Stimulated activated naive CD4-positive, alpha-beta T cell treated with Interleukin-2 at 50 U/mL for 16 hours (primary cell): ENCODE measurements around the gene RCE1.

ENCODE experiments used
- DNase-seq: peaks from one replicate; lab custom pipeline; 2025; lab: John Stamatoyannopoulos, UW

RCE1 gene

DNA sequence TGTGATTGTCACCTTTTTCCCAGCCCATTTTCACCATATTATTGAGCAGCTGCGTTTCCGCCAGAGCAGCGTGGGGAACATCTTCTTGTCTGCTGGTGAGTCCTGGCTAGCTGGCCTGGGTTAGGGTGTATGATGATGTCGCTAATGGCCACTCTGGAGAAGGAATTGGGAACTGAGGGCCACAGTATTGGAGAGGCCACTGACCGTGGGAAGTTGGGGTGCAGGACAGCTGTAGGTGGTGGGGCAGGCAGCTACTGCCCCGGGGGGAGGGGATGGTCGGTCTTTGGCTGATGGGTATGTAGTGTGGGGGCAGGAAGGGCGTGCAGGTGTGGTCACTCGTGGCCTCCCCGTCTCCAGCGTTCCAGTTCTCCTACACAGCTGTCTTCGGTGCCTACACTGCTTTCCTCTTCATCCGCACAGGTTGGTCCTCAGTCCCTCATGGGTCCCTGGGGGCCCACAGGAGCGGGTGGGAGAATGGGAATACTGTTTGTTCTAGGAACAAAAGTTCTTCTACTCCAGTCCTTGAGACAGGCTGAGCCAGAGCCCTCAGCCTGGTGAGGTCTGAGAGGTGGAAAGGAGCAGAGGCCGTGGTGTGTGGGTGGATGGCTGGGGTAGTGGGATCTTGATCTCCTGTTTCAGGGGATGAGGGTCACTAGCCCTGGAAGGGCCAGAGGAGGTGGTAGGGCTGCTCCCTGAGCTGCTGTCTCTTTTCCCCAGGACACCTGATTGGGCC is 2.1 kb downstream of the RCE1 start:
- DNase-seq = no peak

GRCh38 chr11:66845876-66846212 is 2.6 kb downstream of the RCE1 start:
- DNase-seq = no peak

DNA sequence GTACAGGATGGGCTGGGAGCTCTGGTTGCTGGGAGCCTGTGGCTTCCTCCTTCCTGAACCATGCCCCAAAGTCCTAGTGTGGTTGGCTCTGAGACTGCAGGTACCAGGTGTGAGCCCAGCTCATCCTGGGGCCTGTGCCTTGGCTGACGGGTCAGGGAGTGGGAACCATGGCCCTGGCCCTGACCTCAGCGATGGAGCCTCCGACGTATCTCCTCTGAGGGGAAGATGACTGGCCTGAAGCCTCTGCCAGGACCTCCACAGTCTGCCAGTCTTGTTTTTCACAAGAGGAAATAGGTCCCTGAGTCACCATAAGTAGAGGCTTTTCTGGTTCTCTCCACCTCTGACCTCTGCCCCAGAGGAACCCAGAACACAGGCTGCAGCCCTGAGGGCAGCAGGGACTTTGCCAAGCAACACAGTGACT is 3.4 kb downstream of the RCE1 start:
- DNase-seq = no peak

- no peak for DNase-seq
These were observed 4.4 kb downstream of the RCE1 start for GRCh38 chr11:66847461-66848232.

DNA sequence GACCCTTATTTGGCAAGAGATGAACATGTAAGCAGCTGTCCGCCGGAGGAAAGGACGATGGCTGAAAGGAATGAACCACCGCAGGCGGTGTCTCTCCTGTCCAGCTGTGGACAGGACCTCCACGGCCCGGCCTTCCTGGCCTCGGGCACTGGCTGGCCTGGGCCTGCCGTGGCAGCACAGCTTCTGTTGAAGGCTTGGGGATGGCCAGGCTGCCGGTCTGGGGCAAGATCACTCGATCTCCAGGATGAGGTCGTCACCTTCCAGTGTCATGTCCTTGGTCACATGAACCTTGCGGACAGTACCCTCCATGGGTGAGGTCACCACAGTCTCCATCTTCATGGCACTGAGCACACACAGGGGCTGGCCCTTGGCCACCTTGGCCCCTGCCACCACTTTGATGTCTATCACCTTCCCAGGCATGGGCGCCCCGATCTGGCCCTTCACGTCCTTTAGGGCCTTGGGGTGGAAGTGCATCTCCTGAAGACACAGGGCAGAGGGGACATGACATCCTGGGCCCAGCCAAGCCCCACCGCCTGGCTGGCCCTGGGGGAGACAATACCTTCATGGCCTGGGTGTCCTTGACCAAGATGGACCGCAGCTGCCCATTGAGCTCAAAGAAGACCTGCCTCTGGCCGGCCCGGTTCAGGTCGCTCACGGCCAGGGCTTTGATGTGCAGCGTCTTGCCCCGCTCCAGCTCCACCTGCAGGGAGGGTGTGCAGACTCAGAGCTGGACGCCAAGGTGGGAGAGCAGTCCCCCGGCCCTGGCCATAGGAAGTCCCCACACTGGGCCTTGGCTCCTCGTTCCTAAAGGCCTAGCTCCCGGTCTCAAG is 5.6 kb downstream of the RCE1 start:
- no peak for DNase-seq

DNA sequence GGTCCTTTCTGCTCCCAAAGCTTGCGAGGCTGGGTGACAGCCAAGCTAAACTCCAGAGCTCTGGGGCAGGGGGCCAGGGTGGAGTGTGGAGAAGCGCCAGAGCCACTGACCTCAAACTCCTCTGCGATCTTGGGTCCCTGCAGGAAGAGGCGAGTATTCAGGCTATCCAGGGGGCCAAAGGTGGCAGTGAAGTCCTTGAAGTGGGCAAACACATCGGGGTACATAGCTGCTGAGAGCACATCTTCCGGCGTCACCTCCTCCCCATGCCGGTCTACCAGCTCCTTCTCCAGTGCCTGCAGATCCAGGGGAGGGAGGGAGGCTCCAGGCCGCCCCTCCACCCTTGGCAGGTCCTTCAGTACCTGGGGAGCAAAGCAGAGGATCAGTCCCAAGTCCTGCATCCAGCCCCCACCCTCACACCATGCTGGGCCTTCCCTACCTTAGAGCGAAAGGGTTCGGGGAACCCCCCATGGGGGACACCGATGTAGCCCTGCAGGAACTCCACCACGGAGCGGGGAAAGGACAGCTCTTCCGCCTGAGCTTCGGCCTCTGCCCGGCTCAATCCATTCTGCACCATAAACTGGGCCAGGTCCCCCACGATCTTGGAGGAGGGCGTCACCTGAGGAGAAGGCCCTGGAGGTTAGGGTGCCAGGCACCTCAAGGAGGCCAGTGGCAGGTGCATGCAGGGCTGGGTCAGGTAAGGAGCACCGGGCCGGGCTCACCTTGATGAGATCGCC is 6.4 kb downstream of the RCE1 start:
- no peak for DNase-seq

GRCh38 chr11:66850235-66850587 is 7.0 kb downstream of the RCE1 start:
- DNase-seq = no peak

- no peak for DNase-seq
These were observed 7.5 kb downstream of the RCE1 start for GRCh38 chr11:66850588-66851238.

GRCh38 chr11:66851239-66851596 is 8.0 kb downstream of the RCE1 start:
- no peak for DNase-seq

DNA sequence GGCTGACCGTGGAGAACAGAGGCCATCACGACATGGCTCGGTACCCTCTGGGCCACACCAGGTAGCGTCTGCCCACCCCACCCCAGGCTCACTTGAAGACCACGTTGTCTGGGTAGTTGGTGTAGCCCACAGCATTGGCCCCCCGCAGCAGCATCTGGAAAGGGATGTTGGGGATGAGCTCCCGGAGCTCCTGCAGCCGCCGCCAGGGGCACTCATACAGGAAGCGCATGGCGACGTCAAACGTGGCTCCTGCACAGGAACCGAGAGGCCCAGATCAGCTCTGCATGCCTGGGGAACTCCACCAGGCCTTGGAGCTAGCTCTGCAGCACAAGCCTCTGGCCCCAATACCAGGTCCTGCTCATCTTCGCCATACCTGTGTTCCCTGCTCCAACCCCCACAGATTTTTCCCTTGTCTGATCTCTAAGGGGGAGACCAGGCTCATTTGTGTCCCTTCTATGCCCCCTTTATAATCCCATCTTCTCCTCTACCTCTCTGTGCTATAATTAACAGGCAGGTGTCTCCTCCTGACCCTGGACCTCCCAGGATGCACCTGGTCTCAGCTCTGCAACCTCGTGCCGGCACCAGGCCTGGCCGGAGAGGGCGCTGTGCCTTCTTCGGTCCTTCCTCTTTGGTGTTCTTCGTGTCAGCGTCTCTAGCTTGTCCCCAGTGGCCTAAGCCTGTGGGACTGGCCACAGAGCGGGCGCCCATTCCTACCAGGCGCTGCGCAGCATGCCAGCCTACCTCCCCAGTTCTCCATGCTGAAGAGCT is 8.6 kb downstream of the RCE1 start:
- DNase-seq = peak; percentile 8

GRCh38 chr11:66852466-66853241 is 9.4 kb downstream of the RCE1 start:
- DNase-seq = no peak

DNA sequence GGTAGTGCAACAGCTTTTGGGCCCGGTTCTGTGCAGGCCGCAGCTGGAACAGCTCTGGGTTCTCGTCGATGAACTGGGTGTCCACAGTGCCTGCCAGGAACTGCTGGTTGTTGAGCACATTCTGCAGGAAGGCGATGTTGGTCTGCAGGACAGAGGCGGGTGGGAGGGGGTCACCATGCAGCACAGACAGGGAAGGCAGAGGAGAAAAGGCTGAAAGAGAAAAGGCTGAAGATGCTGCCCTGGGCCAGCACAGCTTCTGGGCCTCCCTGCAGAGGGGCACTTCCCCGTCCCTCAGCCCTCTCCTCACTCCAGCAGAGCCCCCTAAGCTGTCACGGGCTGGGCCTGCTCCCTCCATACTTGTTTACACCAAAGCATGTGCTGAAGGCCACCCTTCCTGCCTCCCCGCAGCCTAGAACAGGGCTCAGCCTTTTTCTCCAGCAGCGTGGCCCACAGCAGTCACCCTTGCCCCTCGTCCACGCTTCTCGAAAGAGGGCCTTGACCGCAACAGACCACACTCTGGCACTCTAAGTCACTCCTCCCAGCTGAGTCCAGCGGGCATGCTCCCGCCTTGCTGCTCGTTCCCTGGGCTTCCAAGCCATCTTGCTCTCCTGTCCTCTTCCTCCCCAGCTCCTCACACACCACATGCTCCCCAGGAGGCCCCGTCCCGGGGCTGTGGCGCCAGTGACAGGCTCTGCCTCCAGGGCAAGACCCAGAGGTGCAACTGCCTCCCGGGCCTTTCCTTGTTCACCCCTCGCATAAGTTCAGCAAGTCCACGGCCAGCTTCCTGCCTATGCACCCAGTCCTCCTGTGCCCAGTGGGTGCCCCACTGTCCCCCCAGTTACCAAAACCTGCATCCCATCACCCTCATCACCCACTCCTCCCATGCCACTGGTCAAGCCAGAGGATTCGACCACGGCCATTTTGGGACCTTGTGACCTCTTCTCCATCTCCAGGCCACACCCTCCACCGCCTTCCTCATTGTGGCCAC is 10.3 kb downstream of the RCE1 start:
- DNase-seq = no peak

DNA sequence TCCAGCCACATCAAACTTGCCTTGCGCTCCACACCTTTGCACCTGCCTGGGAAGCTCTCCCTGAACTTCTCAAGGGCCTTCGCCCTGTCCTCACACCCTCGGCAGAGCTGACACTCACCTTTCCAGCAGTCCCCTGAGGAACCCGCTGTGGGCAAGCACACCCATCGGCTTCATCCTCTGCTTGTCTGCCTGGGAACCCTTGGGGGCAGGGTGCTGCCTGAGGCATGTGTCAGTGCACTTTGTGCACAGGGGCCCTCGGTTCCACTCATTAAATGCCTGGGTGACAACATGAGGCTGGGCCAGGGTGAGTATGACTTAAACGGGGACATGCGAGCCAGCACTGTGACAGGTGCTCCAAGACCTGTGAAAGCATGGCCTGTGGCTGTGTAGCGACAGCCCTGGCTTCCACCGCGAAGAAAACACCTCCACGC is 11.0 kb downstream of the RCE1 start:
- DNase-seq = no peak

GRCh38 chr11:66854729-66855211 is 11.5 kb downstream of the RCE1 start:
- DNase-seq = no peak

GRCh38 chr11:66855574-66856495 is 12.6 kb downstream of the RCE1 start:
- peak; percentile 82 for DNase-seq

DNA sequence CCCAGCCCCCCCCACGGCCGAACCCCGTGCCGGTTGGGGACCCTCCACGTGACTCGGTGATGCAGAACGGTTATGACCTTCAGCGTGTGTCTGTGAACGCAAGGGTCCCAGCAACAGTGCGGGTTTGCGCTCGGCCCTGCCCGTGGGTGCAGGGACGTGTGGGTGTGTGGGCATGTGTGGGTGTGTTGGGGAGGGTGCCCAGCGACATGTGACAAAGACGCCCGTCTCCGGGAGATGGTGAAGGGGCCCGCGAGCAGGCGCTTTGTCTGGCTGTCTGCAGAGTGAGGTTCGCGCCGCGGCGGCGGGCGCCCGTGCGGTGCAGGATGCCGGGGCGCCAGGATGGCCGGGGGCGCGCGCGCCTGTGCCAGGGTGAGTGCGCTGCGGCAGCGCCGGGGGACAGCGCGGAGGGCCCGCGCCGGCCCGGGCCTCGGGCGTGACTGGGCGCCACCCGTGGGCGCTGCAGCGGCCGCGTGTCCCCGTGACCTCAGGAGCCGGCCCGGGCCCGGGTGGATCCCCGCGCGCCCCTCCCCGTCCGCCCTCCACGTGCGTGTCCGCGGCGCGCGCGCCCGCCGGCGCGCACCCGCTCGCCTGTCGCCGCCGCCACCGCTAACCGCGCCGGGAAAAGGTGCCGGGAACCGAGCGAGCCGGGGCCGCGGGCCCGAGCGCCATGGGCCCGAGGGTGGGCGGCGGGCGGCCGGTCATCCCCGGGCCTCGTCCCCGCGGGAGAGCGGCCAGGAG is 13.4 kb downstream of the RCE1 start, which contains the start of gene LRFN4:
Gene LRFN4 (plus strand): TSS at position 569 of the 738 bp plus-strand sequence. CDS start 681 bp downstream, outside the sequence.
- no peak for DNase-seq
